HL-60 (cell line): ENCODE data around the gene SCO2.

Source experiments
- GABPA ChIP-seq: IDR thresholded peaks from 2 replicates; pipeline ENCODE4 v1.6.1; 2012; ENCODE audit warnings: low read depth
- POLR2AphosphoS5 ChIP-seq: IDR thresholded peaks from 2 replicates; pipeline ENCODE4 v1.6.1; 2012; ENCODE audit warnings: low read depth
- TF ChIP-seq, protein P1 (sequence below): IDR thresholded peaks from 2 replicates; pipeline ENCODE4 v1.6.1; 2012; ENCODE audit warnings: low read depth; ENCODE audit not compliant: insufficient replicate concordance
- TF ChIP-seq, protein P2 (sequence below): IDR thresholded peaks from one replicate; pipeline ENCODE4 v1.5.1; 2011; ENCODE audit warnings: low read length, control low read depth, inconsistent platforms; ENCODE audit not compliant: insufficient read depth

DNA sequence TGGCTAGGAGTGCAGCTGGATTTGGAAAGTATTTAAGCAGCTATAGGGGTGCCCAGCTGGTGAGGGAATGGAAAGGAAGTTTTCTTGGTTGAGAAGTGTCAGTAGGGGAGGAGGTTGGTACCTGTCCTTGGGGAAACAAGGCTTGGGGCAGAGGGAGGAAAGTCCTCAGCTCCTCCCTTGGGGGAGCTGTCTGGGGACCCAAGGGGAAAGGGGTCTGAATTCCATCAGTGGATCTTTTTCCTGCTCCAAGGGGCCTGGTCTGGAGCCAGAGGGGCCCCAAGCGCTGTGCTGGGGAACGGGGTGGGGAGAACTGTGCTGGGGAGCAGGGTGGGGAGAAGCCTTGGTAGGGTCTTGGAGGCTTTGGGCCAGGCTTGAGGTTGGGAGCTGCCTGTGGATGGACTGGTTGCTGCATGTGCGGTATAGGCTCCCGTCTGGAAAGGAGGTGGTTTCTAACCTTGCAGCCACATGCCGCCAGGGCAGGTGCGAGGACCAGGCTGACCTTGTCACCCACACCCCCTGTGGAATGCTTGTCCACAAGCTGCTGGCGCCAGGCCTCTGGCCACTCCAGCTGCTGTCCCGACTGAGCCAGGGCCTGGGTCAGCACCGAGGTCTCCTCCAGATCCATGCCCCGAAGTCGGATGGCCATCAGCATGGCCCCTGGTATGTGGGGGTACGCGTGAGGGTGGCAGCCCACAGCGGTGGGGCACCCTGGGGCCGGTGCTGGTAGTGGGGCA is 3.5 kb upstream of the SCO2 start:
- TF ChIP-seq, protein P1, sequence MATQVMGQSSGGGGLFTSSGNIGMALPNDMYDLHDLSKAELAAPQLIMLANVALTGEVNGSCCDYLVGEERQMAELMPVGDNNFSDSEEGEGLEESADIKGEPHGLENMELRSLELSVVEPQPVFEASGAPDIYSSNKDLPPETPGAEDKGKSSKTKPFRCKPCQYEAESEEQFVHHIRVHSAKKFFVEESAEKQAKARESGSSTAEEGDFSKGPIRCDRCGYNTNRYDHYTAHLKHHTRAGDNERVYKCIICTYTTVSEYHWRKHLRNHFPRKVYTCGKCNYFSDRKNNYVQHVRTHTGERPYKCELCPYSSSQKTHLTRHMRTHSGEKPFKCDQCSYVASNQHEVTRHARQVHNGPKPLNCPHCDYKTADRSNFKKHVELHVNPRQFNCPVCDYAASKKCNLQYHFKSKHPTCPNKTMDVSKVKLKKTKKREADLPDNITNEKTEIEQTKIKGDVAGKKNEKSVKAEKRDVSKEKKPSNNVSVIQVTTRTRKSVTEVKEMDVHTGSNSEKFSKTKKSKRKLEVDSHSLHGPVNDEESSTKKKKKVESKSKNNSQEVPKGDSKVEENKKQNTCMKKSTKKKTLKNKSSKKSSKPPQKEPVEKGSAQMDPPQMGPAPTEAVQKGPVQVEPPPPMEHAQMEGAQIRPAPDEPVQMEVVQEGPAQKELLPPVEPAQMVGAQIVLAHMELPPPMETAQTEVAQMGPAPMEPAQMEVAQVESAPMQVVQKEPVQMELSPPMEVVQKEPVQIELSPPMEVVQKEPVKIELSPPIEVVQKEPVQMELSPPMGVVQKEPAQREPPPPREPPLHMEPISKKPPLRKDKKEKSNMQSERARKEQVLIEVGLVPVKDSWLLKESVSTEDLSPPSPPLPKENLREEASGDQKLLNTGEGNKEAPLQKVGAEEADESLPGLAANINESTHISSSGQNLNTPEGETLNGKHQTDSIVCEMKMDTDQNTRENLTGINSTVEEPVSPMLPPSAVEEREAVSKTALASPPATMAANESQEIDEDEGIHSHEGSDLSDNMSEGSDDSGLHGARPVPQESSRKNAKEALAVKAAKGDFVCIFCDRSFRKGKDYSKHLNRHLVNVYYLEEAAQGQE: no peak
- TF ChIP-seq, protein P2, sequence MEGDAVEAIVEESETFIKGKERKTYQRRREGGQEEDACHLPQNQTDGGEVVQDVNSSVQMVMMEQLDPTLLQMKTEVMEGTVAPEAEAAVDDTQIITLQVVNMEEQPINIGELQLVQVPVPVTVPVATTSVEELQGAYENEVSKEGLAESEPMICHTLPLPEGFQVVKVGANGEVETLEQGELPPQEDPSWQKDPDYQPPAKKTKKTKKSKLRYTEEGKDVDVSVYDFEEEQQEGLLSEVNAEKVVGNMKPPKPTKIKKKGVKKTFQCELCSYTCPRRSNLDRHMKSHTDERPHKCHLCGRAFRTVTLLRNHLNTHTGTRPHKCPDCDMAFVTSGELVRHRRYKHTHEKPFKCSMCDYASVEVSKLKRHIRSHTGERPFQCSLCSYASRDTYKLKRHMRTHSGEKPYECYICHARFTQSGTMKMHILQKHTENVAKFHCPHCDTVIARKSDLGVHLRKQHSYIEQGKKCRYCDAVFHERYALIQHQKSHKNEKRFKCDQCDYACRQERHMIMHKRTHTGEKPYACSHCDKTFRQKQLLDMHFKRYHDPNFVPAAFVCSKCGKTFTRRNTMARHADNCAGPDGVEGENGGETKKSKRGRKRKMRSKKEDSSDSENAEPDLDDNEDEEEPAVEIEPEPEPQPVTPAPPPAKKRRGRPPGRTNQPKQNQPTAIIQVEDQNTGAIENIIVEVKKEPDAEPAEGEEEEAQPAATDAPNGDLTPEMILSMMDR: no peak
- TF ChIP-seq POLR2AphosphoS5 (no peak), GABPA (no peak)
